Measurements from ENCODE around the gene STARD13.

GRCh38 chr13:33262997-33263396, 22.6 kb downstream of the STARD13 start:
- TF ChIP-seq GATA3 (IDR thresholded peaks at IDR 0.05; ENCODE audit: low read depth, low read length) (no peak), GATA2 (IDR thresholded peaks at IDR 0.05; ENCODE audit: low read depth, low read length) (no peak)
